Testis (tissue), 3 donors: ENCODE results near the gene SNAPC2. TPM values are rescaled to one million over a fixed set of nuclear protein-coding genes. Genes with fewer than 3 reads are reported as not detected.

Source experiments
- DNase-seq: peaks from one replicate; pipeline ENCODE4 v3.0.0-alpha.2; 2019
- H3K27ac ChIP-seq, 2 donors: fragments of 200-600 bp; sonication (generic); one replicate each; pipeline ENCODE4 v1.5.1; 2019
- H3K27me3 ChIP-seq: fragments of 200-600 bp; sonication (generic); one replicate; pipeline ENCODE4 v1.5.1; 2019
- H3K36me3 ChIP-seq: fragments of 200-600 bp; sonication (generic); one replicate; pipeline ENCODE4 v1.5.1; 2017; ENCODE audit warnings: low read depth; ENCODE audit errors: missing control alignments
- H3K4me1 ChIP-seq: fragments of 200-600 bp; sonication (generic); one replicate; pipeline ENCODE4 v1.5.1; 2019
- H3K4me3 ChIP-seq, 2 donors: fragments of 200-600 bp; sonication (generic); one replicate each; pipeline ENCODE4 v1.5.1; 2017 to 2019
- H3K9me3 ChIP-seq: fragments of 200-600 bp; sonication (generic); one replicate; pipeline ENCODE4 v1.5.1; 2017
- POLR2A ChIP-seq: fragments of 450-650 bp; IDR thresholded peaks from one replicate; pipeline ENCODE4 v1.6.1; 2017; ENCODE audit warnings: antibody characterized with exemption, mild to moderate bottlenecking, moderate library complexity
- WGBS, 2 donors: methylation state at CpG; one replicate each; pipeline ENCODE4 v1.1.5; 2018; 5-methylcytosine and 5-hydroxymethylcytosine counted together
- intact Hi-C: fragments of 100-400 bp; cut with DNase I; formaldehyde crosslinking; loops from one replicate; pipeline ENCODE4 v1.15.1; 2023; ENCODE audit warnings: low total_unique reads
- polyA plus RNA-seq: library from polyadenylated mRNA; stranded (reverse); fragments of 350-450 nt; fragmentation: Illumina TruSeq; extraction: RNeasy Lipid Tissue Mini Kit (QIAGEN cat#74804); gene quantifications from one replicate; pipeline ENCODE4 v1.2.3, GENCODE V29; 2014; ENCODE audit warnings: low read depth, low replicate concordance; ENCODE audit not compliant: insufficient read depth
- total RNA-seq, 2 donors: library from RNA; depleted of rRNA; stranded (reverse); fragments of >200 nt; gene quantifications; one replicate each; pipeline ENCODE4 v1.2.3, GENCODE V29; 2016
- TF ChIP-seq, protein P1 (sequence below), 3 experiments: fragments of 450-650 bp in 2 of 3; fragments of 200-600 bp in 1 of 3; sonication (generic) in 1 of 3; IDR thresholded peaks; one replicate each; pipeline ENCODE4 v1.5.1; 2016 to 2019; ENCODE audit warnings: antibody characterized with exemption in 3 of 3, mild to moderate bottlenecking in 2 of 3, moderate library complexity in 1 of 3

The SNAPC2 gene
- total and polyA plus RNA-seq, 3 donors from 2014 or later: 51.9 to 88.6 (median 72.5) TPM

DNA sequence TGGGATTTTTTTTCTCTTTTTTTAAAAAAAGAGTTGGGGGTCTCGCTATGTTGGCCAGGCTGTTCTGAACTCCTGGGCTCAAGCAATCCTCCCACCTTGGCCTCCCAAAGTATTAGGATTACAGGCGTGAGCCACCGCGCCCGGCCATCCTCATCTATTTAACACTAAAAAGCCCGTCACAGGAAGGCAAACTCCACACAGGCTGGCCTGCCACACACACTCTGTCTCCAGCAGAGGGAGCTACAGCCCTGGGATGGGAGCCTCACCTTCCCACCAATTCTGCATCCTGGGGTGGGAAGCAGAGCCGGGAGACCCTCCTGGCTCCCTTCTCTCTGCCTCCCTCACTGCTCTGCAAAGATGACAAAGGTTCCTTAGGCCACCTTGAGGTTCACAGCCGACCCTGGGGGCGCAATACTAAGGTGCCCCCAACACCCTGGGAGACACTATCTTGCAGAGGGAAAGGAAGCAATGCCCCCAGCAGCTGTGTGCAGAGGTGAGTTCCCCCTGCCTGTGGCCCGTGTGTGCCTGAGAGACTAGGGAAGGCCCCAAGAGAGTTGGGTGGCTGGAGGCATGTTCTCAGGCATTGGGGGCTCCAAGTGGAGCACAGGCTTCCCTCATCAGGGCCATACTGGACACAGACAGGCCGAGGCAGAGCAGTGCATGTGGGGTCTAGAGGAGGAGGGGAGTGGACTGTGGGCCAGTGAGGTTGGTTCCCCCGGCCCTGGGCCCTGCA is 50.7 kb downstream of the SNAPC2 start:
- intact Hi-C loops: no loop called here
- no peak overlapping the region for H3K4me3 ChIP-seq

DNA sequence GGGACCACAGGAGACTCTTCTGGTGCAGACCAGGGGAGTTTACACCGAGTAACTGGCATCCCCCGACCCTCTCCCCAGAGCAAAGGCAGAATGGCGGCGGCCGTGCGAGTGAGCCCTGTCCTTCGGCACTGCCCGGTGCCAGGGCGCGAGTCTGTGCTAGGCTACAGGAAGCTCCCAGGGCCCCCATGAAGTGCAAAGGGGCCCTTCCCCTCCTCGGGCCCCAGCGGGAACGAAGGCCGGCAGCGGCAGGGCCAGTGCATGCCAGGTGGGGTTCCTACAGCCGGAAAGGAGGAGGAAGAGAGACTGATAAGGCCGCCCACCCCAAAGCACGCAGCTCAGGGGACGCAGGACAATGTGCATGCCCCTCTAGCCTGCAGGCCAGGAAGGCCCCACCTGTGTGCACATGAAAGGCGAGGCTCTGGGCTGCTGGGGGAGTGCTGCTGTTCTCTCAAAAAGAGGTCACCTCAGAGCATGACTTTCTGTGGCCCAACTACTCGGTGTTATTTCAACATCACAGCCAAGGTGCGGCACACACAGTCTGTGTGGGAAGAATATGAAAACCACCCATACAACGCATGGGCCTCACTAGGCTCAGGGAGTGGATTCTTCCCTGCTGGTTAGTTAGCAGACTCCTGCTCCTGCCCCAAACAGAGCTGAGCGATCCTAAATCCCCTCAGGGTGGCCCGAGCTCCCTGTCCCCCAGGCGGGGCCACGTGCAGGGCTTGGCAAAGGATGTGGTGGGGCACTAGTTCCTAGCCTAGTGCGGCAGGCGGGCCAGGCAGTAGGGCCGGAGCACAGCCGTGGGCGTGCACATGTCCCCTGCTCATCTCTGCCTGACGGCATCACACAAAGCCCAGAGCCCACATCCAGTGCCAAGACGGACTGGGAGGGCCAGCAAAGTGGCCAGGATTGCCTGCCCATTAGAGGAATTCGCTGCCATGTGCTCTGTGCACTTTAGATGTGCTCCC is 51.7 kb downstream of the SNAPC2 start:
- 78 to 81% methylated on average over 11 to 35 of the region's 35 CpGs for WGBS, 2 donors
- no peak overlapping the region for H3K4me3 ChIP-seq

More for the DNA sequence above, 50.7 kb downstream of the SNAPC2 start:
- no peaks in the 10 kb centered on the region for H3K4me1 ChIP-seq
- no peaks in the 10 kb centered on the region for H3K27me3 ChIP-seq
- H3K36me3 ChIP-seq: no peaks in the 10 kb centered on the region
- peak; percentile 46 for DNase-seq
- no peak overlapping the region for H3K27ac ChIP-seq
- WGBS, 2 donors: 73% methylated on average over 9 to 12 of the region's 12 CpGs
- TF ChIP-seq, protein P1, sequence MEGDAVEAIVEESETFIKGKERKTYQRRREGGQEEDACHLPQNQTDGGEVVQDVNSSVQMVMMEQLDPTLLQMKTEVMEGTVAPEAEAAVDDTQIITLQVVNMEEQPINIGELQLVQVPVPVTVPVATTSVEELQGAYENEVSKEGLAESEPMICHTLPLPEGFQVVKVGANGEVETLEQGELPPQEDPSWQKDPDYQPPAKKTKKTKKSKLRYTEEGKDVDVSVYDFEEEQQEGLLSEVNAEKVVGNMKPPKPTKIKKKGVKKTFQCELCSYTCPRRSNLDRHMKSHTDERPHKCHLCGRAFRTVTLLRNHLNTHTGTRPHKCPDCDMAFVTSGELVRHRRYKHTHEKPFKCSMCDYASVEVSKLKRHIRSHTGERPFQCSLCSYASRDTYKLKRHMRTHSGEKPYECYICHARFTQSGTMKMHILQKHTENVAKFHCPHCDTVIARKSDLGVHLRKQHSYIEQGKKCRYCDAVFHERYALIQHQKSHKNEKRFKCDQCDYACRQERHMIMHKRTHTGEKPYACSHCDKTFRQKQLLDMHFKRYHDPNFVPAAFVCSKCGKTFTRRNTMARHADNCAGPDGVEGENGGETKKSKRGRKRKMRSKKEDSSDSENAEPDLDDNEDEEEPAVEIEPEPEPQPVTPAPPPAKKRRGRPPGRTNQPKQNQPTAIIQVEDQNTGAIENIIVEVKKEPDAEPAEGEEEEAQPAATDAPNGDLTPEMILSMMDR (IDR thresholded peaks at IDR 0.05): peak; percentile 48 to 62 (median 60)
- TF ChIP-seq POLR2A: no peak
- H3K9me3 ChIP-seq: no peaks in the 10 kb centered on the region

More for the DNA sequence above, 51.7 kb downstream of the SNAPC2 start:
- Histone ChIP-seq H3K27me3 (no peaks in the 10 kb centered on the region), H3K4me1 (no peaks in the 10 kb centered on the region), H3K9me3 (no peaks in the 10 kb centered on the region), H3K27ac (no peak overlapping the region), H3K36me3 (no peaks in the 10 kb centered on the region)
- no peak for DNase-seq
- TF ChIP-seq POLR2A: no peak
- TF ChIP-seq, protein P1 (IDR thresholded peaks at IDR 0.05): no peak
- intact Hi-C loops: no loop called here

Other genes starting within 250 kb of the SNAPC2 start
- gene MCEMP1, start 243.2 kb upstream of the SNAPC2 start, total RNA-seq: not detected
- gene MCEMP1, start 243.2 kb upstream of the SNAPC2 start, polyA plus RNA-seq: not detected
- gene TRAPPC5, start 239.5 kb upstream of the SNAPC2 start, total RNA-seq: 100 to 1,000 TPM; 194 to 226 TPM
- 214 TPM for gene TRAPPC5, start 239.5 kb upstream of the SNAPC2 start, polyA plus RNA-seq
- under 1 TPM; 0.79 to 0.87 TPM for gene FCER2, start 218.2 kb upstream of the SNAPC2 start, total RNA-seq
- 1.1 TPM for gene FCER2, start 218.2 kb upstream of the SNAPC2 start, polyA plus RNA-seq
- 1 to 10 TPM in 1 of 2 donors, not detected in 1; 1.2 TPM for gene CLEC4G, start 188.2 kb upstream of the SNAPC2 start, total RNA-seq
- 0.71 TPM for gene CLEC4G, start 188.2 kb upstream of the SNAPC2 start, polyA plus RNA-seq
- gene CD209, start 172.8 kb upstream of the SNAPC2 start, total RNA-seq: under 1 TPM; 0.55 to 0.74 TPM
- gene CD209, start 172.8 kb upstream of the SNAPC2 start, polyA plus RNA-seq: 5.0 TPM
- gene CLEC4M, start 157.1 kb upstream of the SNAPC2 start, total RNA-seq: 10 to 100 TPM in 1 of 2 donors, 1 to 10 TPM in 1; 9.4 to 14.9 TPM
- gene CLEC4M, start 157.1 kb upstream of the SNAPC2 start, polyA plus RNA-seq: 14.5 TPM
- 10 to 100 TPM; 45.8 to 68.9 TPM for gene EVI5L, start 90.1 kb upstream of the SNAPC2 start, total RNA-seq
- gene EVI5L, start 90.1 kb upstream of the SNAPC2 start, polyA plus RNA-seq: 69.3 TPM
- gene PRR36, start 45.9 kb upstream of the SNAPC2 start, total RNA-seq: 1 to 10 TPM; 2.9 to 3.3 TPM
- gene PRR36, start 45.9 kb upstream of the SNAPC2 start, polyA plus RNA-seq: 0.50 TPM
- 1 to 10 TPM in 1 of 2 donors, under 1 TPM in 1; 0.79 to 1.4 TPM for gene LRRC8E, start 31.8 kb upstream of the SNAPC2 start, total RNA-seq
- 0.92 TPM for gene LRRC8E, start 31.8 kb upstream of the SNAPC2 start, polyA plus RNA-seq
- 10 to 100 TPM; 30.6 to 44.0 TPM for gene MAP2K7, start 16.5 kb upstream of the SNAPC2 start, total RNA-seq
- 34.8 TPM for gene MAP2K7, start 16.5 kb upstream of the SNAPC2 start, polyA plus RNA-seq
- 1 to 10 TPM in 1 of 2 donors, not detected in 1; 2.2 TPM for gene TGFBR3L, start 5.5 kb upstream of the SNAPC2 start, total RNA-seq
- gene TGFBR3L, start 5.5 kb upstream of the SNAPC2 start, polyA plus RNA-seq: 1.2 TPM
- gene CTXN1, start 5.8 kb downstream of the SNAPC2 start, total RNA-seq: 10 to 100 TPM; 40.1 to 67.2 TPM
- gene CTXN1, start 5.8 kb downstream of the SNAPC2 start, polyA plus RNA-seq: 19.4 TPM
- 10 to 100 TPM; 68.0 to 71.2 TPM for gene TIMM44, start 23.3 kb downstream of the SNAPC2 start, total RNA-seq
- gene TIMM44, start 23.3 kb downstream of the SNAPC2 start, polyA plus RNA-seq: 33.8 TPM
- gene ELAVL1, start 85.3 kb downstream of the SNAPC2 start, total RNA-seq: 10 to 100 TPM; 75.7 to 84.8 TPM
- 128 TPM for gene ELAVL1, start 85.3 kb downstream of the SNAPC2 start, polyA plus RNA-seq
- gene CCL25, start 132.4 kb downstream of the SNAPC2 start, total RNA-seq: 1 to 10 TPM in 1 of 2 donors, not detected in 1; 1.7 TPM
- gene CCL25, start 132.4 kb downstream of the SNAPC2 start, polyA plus RNA-seq: 0.47 TPM
- gene FBN3, start 229.3 kb downstream of the SNAPC2 start, total RNA-seq: 10 to 100 TPM in 1 of 2 donors, 1 to 10 TPM in 1; 2.3 to 17.8 TPM
- gene FBN3, start 229.3 kb downstream of the SNAPC2 start, polyA plus RNA-seq: 0.62 TPM